GM23338 (cell line): ENCODE measurements around the gene CCDC9B. TPM values are rescaled to one million over a fixed set of nuclear protein-coding genes. Genes with fewer than 3 reads are reported as not detected.
A peak's percentile ranks its signal among the peaks of the same experiment; 100 is the strongest.

ENCODE experiments used
- ATAC-seq: fragments of 200-7000 bp; cut with Tn5 transposase; 3 replicates; pipeline ENCODE4 v1.9.1; 2020
- DNase-seq: peaks from one replicate; pipeline ENCODE4 v3.0.0-alpha.2; 2015; ENCODE audit warnings: low spot score
- H2AFZ ChIP-seq: fragments of 200-600 bp; sonication (generic); 2 replicates; pipeline ENCODE4 v1.8.0; 2016; ENCODE audit warnings: antibody characterized with exemption, mild to moderate bottlenecking, moderate library complexity
- H3F3A ChIP-seq: fragments of 200-600 bp; sonication (generic); replicated peaks from 2 replicates; pipeline ENCODE4 v1.8.0; 2017; ENCODE audit warnings: antibody characterized with exemption, mixed run types, low read depth
- H3K27ac ChIP-seq: fragments of 200-600 bp; sonication (generic); 2 replicates; pipeline ENCODE4 v1.6.1; 2016; ENCODE audit warnings: low read depth
- H3K27me3 ChIP-seq: fragments of 200-600 bp; sonication (generic); 2 replicates; pipeline ENCODE4 v1.8.0; 2016; ENCODE audit warnings: mild to moderate bottlenecking, mixed run types, moderate library complexity; ENCODE audit not compliant: insufficient read depth
- H3K36me3 ChIP-seq: fragments of 200-600 bp; sonication (generic); 2 replicates; pipeline ENCODE4 v1.8.0; 2016; ENCODE audit warnings: mild to moderate bottlenecking; ENCODE audit not compliant: insufficient read depth
- H3K4me1 ChIP-seq: fragments of 200-600 bp; sonication (generic); 2 replicates; pipeline ENCODE4 v1.8.0; 2016; ENCODE audit warnings: mild to moderate bottlenecking, moderate library complexity; ENCODE audit not compliant: insufficient read depth
- H3K4me2 ChIP-seq: fragments of 200-600 bp; sonication (generic); 2 replicates; pipeline ENCODE4 v1.7.1; 2017; ENCODE audit warnings: mixed run types
- H3K4me3 ChIP-seq: fragments of 200-600 bp; sonication (generic); 2 replicates; pipeline ENCODE4 v1.6.1; 2016; ENCODE audit warnings: mixed run types
- H3K79me2 ChIP-seq: fragments of 200-600 bp; sonication (generic); replicated peaks from 2 replicates; pipeline ENCODE4 v1.8.0; 2017; ENCODE audit warnings: mild to moderate bottlenecking; ENCODE audit not compliant: insufficient read depth
- H3K9me2 ChIP-seq: fragments of 200-600 bp; sonication (generic); 2 replicates; pipeline ENCODE4 v1.8.0; 2017; ENCODE audit not compliant: insufficient read depth
- H4K20me1 ChIP-seq: fragments of 200-600 bp; sonication (generic); replicated peaks from 2 replicates; pipeline ENCODE4 v1.8.0; 2017; ENCODE audit warnings: mild to moderate bottlenecking; ENCODE audit not compliant: insufficient read depth
- H3K27ac Mint-ChIP-seq: 2 replicates; pipeline ENCODE4 v1.8.0; 2020; ENCODE audit warnings: inconsistent platforms, mild to moderate bottlenecking, moderate library complexity, mixed read lengths
- H3K27me3 Mint-ChIP-seq: 3 replicates; pipeline ENCODE4 v1.8.0; 2022; ENCODE audit warnings: low read depth, mild to moderate bottlenecking, moderate library complexity, mixed read lengths, inconsistent platforms; ENCODE audit not compliant: insufficient read depth, poor library complexity
- H3K36me3 Mint-ChIP-seq: 3 replicates; pipeline ENCODE4 v1.8.0; 2021; ENCODE audit warnings: low read depth, mild to moderate bottlenecking, inconsistent platforms, moderate library complexity, mixed read lengths
- H3K4me1 Mint-ChIP-seq: 3 replicates; pipeline ENCODE4 v1.8.0; 2020; ENCODE audit warnings: mild to moderate bottlenecking, inconsistent platforms, mixed read lengths
- H3K4me3 Mint-ChIP-seq: 3 replicates; pipeline ENCODE4 v1.8.0; 2021; ENCODE audit warnings: moderate library complexity, mild to moderate bottlenecking, inconsistent platforms, mixed read lengths
- H3K9me3 Mint-ChIP-seq: 3 replicates; pipeline ENCODE4 v1.8.0; 2020; ENCODE audit warnings: moderate library complexity, mild to moderate bottlenecking, inconsistent platforms, mixed read lengths
- CREB1 ChIP-seq: fragments of 250-450 bp; sonication (Bioruptor Pico); IDR thresholded peaks from 2 replicates; pipeline ENCODE4 v1.5.0; 2020; ENCODE audit warnings: low read depth, mild to moderate bottlenecking, moderate library complexity
- JUNB ChIP-seq: IDR thresholded peaks from one replicate; pipeline ENCODE4 v1.6.1; 2016; ENCODE audit warnings: antibody characterized with exemption; ENCODE audit not compliant: unreplicated experiment
- NANOG ChIP-seq: IDR thresholded peaks from 2 replicates; pipeline ENCODE4 v1.6.1; 2016; ENCODE audit warnings: antibody characterized with exemption, borderline replicate concordance
- POLR2AphosphoS5 ChIP-seq: IDR thresholded peaks from 2 replicates; pipeline ENCODE4 v1.6.1; 2016; ENCODE audit warnings: antibody characterized with exemption, low read depth
- ZNF331 ChIP-seq: fragments of 250-450 bp; sonication (Bioruptor Pico); IDR thresholded peaks from 2 replicates; pipeline ENCODE4 v1.5.0; 2020; ENCODE audit warnings: low read depth, mild to moderate bottlenecking, moderate library complexity
- polyA plus RNA-seq: library from polyadenylated mRNA; unstranded; fragments of >200 nt; fragmentation: Nextera tagmentation; extraction: Ambion mirVana; gene quantifications from 2 replicates; pipeline ENCODE4 v1.2.1, GENCODE V29; 2016
- total RNA-seq: library from RNA; depleted of rRNA; stranded (reverse); fragments of >200 nt; shearing (Covaris generic); gene quantifications from 2 replicates; pipeline ENCODE4 v1.2.3, GENCODE V29; 2014
- TF ChIP-seq, protein P1 (sequence below), 2 experiments: fragments of 200-600 bp in 1 of 2; sonication (generic) in 1 of 2; conservative IDR thresholded peaks; 2 replicates each; pipeline versions ENCODE4 v1.5.1 to v1.6.1; 2016 to 2017; ENCODE audit warnings: antibody characterized with exemption in 2 of 2, low read depth in 2 of 2, mild to moderate bottlenecking in 2 of 2, moderate library complexity in 1 of 2
- TF ChIP-seq, protein P2 (sequence below): IDR thresholded peaks from one replicate; pipeline ENCODE4 v1.6.1; 2018; ENCODE audit warnings: antibody characterized with exemption; ENCODE audit not compliant: unreplicated experiment

CCDC9B gene
- total and polyA plus RNA-seq, 2 experiments from 2014 or later: 0.18 to 0.97 TPM

DNA sequence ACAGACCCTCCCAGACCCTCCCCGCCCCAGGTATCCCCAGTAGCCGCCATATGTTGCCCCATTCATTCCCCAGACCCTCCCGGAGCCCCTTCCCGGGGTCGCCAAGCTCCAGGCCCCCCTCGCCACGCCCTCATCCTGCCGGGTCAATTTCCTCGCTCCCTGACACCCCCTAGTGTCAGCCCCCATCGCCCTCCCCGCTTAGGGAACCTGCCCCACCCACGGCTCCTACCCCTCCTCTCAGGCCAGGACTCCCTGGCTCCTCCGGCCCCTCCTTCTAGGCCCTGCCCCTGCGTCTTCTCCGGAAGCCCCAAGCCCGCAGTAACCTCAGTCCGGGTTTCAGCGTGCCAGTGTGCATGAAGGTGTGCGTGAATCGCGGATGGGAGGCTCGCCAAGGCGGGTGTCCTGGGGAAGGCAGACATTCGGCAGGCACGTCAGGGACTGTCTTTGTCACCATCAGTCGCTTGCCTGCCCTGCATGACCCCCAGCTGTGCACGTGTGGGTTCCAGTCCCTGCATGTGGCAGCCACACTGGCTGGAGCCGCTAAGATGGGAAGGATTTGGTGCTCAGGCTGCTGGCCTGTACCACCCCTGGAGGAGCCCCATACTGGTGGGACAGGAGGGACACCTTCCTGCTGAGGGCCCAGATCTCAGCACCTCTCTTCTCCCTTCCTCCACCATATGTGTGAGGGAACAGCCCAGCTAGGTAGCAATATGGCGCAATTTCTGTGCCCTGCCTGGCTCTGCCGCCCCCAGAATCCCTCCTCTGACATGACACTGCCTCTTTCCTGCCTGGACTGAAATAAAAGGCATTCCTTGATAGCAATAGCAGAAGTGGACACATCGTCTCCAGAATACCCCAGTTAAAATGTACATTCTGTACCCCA is 18.0 kb upstream of the CCDC9B start (continued):
- TF ChIP-seq, protein P1, sequence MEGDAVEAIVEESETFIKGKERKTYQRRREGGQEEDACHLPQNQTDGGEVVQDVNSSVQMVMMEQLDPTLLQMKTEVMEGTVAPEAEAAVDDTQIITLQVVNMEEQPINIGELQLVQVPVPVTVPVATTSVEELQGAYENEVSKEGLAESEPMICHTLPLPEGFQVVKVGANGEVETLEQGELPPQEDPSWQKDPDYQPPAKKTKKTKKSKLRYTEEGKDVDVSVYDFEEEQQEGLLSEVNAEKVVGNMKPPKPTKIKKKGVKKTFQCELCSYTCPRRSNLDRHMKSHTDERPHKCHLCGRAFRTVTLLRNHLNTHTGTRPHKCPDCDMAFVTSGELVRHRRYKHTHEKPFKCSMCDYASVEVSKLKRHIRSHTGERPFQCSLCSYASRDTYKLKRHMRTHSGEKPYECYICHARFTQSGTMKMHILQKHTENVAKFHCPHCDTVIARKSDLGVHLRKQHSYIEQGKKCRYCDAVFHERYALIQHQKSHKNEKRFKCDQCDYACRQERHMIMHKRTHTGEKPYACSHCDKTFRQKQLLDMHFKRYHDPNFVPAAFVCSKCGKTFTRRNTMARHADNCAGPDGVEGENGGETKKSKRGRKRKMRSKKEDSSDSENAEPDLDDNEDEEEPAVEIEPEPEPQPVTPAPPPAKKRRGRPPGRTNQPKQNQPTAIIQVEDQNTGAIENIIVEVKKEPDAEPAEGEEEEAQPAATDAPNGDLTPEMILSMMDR (conservative IDR thresholded peaks at IDR 0.05; ENCODE audit: low read depth in 2 of 2): peak in 1 of 2 experiments; percentile 35; a peak in 2 of 4 replicates
- TF ChIP-seq NANOG: no peak

DNA sequence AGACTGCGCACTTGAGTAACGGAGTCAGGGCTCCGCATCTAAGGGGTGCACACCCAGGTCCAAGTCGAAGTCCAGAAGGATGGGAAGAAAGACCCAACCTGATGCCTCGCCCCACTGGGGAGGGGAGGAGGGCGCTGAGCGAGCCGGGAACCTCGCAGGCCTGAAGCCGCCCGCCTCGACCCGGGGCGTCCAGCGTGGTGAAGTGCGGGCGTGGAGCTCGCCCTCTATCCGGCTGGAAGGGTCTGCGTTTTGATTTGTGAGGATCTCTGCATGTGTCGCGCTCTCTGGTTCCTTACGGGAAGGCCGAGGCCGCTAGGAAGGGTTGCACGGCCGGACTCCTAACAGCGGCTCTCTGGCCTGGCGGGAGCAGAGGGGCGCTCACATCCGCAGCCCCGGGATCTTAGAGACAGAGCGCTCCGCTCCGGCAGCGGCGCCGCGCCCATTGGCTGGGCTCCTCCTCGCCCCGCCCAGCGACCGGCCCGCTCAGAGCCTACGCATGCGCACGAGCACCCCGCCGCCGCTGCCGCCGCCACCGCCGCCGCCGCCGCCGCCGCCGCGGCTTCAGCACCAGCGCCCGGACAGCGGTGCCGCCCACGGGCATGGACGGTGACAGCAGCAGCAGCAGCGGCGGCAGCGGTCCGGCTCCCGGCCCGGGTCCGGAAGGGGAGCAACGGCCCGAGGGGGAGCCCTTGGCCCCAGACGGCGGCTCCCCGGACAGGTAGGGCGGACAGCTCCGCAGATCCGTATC is 17.2 kb upstream of the CCDC9B start, which contains the start of gene DISP2:
Gene DISP2 (plus strand): TSS at position 497 of the 748 bp plus-strand sequence. CDS start 103 bp downstream, at position 600.
- ATAC-seq (peak; percentile 84), DNase-seq (peak; percentile 96)
- Histone ChIP-seq H3K36me3 (no peaks in the 10 kb centered on the region), H3K27me3 (peaks cover 26% of the 10 kb centered on the region), H2AFZ (peak within 1 kb of the TSS; percentile 98), H3K27ac (no peak within 1 kb of the TSS), H4K20me1 (no peaks in the 10 kb centered on the region), H3K79me2 (no peaks in the 10 kb centered on the region), H3K4me3 (peak within 1 kb of the TSS; percentile 92), H3F3A (peaks cover 22% of the 10 kb centered on the region), H3K4me1 (peaks cover 25% of the 10 kb centered on the region), H3K4me2 (peak within 1 kb of the TSS; percentile 96), H3K9me2 (no peaks in the 10 kb centered on the region)
- Mint-ChIP-seq H3K27ac (no peak within 1 kb of the TSS), H3K4me1 (peaks cover 34% of the 10 kb centered on the region), H3K36me3 (no peaks in the 10 kb centered on the region; the same call in 2 of the 3 replicates), H3K9me3 (peaks cover 3% of the 10 kb centered on the region; the same call in 2 of the 3 replicates), H3K4me3 (peak within 1 kb of the TSS; percentile 76), H3K27me3 (peaks cover 21% of the 10 kb centered on the region)
- TF ChIP-seq JUNB: no peak
- peak; percentile 75 for TF ChIP-seq POLR2AphosphoS5
- TF ChIP-seq CREB1 (CRISPR knock-in tag): no peak
- TF ChIP-seq, protein P2, sequence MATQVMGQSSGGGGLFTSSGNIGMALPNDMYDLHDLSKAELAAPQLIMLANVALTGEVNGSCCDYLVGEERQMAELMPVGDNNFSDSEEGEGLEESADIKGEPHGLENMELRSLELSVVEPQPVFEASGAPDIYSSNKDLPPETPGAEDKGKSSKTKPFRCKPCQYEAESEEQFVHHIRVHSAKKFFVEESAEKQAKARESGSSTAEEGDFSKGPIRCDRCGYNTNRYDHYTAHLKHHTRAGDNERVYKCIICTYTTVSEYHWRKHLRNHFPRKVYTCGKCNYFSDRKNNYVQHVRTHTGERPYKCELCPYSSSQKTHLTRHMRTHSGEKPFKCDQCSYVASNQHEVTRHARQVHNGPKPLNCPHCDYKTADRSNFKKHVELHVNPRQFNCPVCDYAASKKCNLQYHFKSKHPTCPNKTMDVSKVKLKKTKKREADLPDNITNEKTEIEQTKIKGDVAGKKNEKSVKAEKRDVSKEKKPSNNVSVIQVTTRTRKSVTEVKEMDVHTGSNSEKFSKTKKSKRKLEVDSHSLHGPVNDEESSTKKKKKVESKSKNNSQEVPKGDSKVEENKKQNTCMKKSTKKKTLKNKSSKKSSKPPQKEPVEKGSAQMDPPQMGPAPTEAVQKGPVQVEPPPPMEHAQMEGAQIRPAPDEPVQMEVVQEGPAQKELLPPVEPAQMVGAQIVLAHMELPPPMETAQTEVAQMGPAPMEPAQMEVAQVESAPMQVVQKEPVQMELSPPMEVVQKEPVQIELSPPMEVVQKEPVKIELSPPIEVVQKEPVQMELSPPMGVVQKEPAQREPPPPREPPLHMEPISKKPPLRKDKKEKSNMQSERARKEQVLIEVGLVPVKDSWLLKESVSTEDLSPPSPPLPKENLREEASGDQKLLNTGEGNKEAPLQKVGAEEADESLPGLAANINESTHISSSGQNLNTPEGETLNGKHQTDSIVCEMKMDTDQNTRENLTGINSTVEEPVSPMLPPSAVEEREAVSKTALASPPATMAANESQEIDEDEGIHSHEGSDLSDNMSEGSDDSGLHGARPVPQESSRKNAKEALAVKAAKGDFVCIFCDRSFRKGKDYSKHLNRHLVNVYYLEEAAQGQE: peak; percentile 75
- TF ChIP-seq ZNF331 (CRISPR knock-in tag): no peak
